Measurements from ENCODE around the gene EIF3B. TPM values are rescaled to one million over a fixed set of nuclear protein-coding genes. Genes with fewer than 3 reads are reported as not detected.

EIF3B gene
- total and polyA plus RNA-seq, 9 of the 15 experiments (the other 6 are each of a cell fraction or from before 2014, with no cell fraction given) = 25.9 to 494 (median 357) TPM

DNA sequence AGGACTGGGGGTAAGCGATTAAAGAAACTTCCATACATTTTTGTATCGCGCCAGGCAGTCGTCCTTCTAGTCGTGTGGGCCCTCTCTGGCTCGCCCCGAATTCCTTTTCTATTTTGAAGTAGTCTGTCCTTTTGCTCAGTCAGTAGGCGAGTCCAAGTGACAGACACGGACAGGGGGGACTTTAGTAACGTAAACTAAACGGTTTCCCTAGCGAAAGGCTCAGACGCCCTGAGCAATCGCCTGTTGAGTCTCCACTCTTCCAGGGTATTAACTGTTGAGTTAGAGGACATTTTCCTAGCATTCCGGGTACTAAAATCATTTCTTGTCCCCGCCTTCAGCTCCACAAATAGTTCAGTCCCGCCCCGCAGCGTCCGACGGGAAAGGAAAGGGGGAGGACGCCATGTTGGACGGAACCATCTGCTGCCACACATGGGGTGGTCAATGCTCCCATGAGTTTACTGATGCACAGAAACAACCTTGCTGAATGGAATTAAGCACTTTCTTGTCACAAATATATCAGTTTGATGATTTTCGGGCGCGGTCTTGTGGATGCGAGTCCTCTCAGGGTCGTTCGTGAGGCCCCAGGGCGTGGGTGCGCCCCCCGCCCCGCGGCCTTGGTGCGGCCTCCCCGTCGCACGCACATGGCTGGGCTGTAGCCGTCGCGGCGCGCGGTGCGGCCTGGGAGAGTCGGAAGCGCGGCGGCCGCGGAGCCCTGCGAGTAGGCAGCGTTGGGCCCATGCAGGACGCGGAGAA lies at the start of gene EIF3B (continued):
- TF ChIP-seq, protein P1, sequence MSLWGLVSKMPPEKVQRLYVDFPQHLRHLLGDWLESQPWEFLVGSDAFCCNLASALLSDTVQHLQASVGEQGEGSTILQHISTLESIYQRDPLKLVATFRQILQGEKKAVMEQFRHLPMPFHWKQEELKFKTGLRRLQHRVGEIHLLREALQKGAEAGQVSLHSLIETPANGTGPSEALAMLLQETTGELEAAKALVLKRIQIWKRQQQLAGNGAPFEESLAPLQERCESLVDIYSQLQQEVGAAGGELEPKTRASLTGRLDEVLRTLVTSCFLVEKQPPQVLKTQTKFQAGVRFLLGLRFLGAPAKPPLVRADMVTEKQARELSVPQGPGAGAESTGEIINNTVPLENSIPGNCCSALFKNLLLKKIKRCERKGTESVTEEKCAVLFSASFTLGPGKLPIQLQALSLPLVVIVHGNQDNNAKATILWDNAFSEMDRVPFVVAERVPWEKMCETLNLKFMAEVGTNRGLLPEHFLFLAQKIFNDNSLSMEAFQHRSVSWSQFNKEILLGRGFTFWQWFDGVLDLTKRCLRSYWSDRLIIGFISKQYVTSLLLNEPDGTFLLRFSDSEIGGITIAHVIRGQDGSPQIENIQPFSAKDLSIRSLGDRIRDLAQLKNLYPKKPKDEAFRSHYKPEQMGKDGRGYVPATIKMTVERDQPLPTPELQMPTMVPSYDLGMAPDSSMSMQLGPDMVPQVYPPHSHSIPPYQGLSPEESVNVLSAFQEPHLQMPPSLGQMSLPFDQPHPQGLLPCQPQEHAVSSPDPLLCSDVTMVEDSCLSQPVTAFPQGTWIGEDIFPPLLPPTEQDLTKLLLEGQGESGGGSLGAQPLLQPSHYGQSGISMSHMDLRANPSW (CRISPR knock-in tag; IDR thresholded peaks at IDR 0.05) = peak; percentile 88; the same call in 1 of the 2 replicates
- TF ChIP-seq PHTF2 (CRISPR knock-in tag; IDR thresholded peaks at IDR 0.05) = no peak
- TF ChIP-seq TAL1 (IDR thresholded peaks at IDR 0.05) = no peak
- TF ChIP-seq, protein P2, sequence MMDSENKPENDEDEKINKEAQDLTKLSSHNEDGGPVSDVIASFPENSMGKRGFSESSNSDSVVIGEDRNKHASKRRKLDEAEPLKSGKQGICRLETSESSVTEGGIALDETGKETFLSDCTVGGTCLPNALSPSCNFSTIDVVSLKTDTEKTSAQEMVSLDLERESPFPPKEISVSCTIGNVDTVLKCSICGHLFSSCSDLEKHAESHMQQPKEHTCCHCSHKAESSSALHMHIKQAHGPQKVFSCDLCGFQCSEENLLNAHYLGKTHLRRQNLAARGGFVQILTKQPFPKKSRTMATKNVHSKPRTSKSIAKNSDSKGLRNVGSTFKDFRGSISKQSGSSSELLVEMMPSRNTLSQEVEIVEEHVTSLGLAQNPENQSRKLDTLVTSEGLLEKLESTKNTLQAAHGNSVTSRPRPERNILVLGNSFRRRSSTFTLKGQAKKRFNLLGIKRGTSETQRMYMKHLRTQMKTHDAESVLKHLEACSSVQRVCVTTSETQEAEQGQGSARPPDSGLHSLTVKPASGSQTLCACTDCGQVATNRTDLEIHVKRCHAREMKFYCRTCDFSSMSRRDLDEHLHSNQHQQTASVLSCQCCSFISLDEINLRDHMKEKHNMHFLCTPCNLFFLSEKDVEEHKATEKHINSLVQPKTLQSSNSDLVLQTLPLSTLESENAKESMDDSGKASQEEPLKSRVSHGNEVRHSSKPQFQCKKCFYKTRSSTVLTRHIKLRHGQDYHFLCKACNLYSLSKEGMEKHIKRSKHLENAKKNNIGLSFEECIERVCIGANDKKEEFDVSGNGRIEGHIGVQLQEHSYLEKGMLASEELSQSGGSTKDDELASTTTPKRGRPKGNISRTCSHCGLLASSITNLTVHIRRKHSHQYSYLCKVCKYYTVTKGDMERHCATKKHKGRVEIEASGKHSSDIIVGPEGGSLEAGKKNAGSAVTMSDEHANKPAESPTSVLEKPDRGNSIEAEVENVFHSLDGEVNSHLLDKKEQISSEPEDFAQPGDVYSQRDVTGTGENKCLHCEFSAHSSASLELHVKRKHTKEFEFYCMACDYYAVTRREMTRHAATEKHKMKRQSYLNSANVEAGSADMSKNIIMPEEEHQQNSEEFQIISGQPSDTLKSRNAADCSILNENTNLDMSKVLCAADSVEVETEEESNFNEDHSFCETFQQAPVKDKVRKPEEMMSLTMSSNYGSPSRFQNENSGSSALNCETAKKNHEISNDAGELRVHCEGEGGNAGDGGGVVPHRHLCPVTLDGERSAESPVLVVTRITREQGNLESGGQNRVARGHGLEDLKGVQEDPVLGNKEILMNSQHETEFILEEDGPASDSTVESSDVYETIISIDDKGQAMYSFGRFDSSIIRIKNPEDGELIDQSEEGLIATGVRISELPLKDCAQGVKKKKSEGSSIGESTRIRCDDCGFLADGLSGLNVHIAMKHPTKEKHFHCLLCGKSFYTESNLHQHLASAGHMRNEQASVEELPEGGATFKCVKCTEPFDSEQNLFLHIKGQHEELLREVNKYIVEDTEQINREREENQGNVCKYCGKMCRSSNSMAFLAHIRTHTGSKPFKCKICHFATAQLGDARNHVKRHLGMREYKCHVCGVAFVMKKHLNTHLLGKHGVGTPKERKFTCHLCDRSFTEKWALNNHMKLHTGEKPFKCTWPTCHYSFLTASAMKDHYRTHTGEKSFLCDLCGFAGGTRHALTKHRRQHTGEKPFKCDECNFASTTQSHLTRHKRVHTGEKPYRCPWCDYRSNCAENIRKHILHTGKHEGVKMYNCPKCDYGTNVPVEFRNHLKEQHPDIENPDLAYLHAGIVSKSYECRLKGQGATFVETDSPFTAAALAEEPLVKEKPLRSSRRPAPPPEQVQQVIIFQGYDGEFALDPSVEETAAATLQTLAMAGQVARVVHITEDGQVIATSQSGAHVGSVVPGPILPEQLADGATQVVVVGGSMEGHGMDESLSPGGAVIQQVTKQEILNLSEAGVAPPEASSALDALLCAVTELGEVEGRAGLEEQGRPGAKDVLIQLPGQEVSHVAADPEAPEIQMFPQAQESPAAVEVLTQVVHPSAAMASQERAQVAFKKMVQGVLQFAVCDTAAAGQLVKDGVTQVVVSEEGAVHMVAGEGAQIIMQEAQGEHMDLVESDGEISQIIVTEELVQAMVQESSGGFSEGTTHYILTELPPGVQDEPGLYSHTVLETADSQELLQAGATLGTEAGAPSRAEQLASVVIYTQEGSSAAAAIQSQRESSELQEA (IDR thresholded peaks at IDR 0.05; ENCODE audit: low read depth) = no peak
- no peak for TF ChIP-seq LARP7 (IDR thresholded peaks at IDR 0.05)
- peak; percentile 83 for TF ChIP-seq ZFX (CRISPR knock-in tag; IDR thresholded peaks at IDR 0.05)
- no peak for TF ChIP-seq HDGF (IDR thresholded peaks at IDR 0.05)
- no peak for TF ChIP-seq KDM4B (IDR thresholded peaks at IDR 0.05; ENCODE audit: borderline replicate concordance in 2 of 2, low read depth in 1 of 2)
- TF ChIP-seq, protein P3, sequence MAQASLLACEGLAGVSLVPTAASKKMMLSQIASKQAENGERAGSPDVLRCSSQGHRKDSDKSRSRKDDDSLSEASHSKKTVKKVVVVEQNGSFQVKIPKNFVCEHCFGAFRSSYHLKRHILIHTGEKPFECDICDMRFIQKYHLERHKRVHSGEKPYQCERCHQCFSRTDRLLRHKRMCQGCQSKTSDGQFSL (CRISPR knock-in tag; IDR thresholded peaks at IDR 0.05) = no peak
- TF ChIP-seq, protein P3 (tag; IDR thresholded peaks at IDR 0.05) = no peak
- TF ChIP-seq RBM25 (IDR thresholded peaks at IDR 0.05; ENCODE audit: low read depth, low read length, severe bottlenecking) = no peak
- TF ChIP-seq SMARCA5 (IDR thresholded peaks at IDR 0.05) = no peak
- TF ChIP-seq EZH2 (IDR thresholded peaks at IDR 0.05; ENCODE audit: borderline replicate concordance, low read depth, low read length) = no peak

All from K562 (cell line).